RPMI7951 (cell line): ENCODE results near the gene KNSTRN. TPM values are rescaled to one million over a fixed set of nuclear protein-coding genes. Genes with fewer than 3 reads are reported as not detected.

Source experiments
- DNase-seq: peaks from one replicate; pipeline ENCODE4 v3.0.0-alpha.2; 2012; ENCODE audit warnings: low read depth
- total RNA-seq: library from RNA; depleted of rRNA; stranded (reverse); fragments of >200 nt; shearing (Covaris generic); gene quantifications from 2 replicates; pipeline ENCODE4 v1.2.3, GENCODE V29; 2014; rRNA removed

KNSTRN gene, protein sequence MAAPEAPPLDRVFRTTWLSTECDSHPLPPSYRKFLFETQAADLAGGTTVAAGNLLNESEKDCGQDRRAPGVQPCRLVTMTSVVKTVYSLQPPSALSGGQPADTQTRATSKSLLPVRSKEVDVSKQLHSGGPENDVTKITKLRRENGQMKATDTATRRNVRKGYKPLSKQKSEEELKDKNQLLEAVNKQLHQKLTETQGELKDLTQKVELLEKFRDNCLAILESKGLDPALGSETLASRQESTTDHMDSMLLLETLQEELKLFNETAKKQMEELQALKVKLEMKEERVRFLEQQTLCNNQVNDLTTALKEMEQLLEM
- 186 and 201 TPM in 2 replicates for total RNA-seq

DNA sequence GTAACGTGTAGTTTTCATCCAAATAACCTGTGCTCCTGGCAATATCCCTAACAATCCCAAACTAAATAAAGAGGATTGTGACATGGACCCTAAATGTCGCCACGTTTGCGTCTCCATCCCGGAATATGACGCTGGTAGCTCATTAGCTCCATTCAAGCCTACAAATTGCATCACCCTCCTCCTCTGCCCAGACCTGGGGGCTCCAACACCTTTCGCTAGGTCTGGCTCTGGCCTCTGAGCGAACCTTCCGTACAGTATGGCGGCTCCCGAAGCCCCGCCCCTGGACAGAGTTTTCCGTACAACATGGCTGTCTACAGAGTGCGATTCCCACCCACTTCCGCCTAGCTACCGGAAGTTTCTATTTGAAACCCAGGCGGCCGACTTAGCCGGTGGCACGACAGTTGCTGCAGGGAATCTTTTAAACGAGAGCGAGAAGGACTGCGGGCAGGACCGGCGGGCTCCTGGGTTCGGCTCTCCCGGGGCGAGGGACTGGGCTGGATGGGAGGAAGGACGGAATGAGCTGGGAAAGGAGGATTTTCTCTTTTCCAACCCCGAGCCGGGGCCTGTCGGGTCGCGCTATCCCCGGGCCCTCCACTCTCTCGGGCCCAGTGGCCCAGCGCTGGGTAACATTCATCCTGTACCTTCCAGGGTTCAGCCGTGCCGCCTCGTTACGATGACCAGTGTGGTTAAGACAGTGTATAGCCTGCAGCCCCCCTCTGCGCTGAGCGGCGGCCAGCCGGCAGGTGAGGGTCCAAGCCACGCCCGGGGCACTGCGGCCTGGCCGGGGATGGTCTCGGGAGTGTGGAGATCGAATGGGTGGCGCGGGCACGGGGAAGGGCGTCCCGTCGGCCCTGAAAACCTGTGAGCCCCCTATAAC, at the start of gene KNSTRN:
Gene KNSTRN (plus strand): TSS at position 142 of the 877 bp plus-strand sequence. CDS start 115 bp downstream, at position 257.
- DNase-seq: peak; percentile 94

DNA sequence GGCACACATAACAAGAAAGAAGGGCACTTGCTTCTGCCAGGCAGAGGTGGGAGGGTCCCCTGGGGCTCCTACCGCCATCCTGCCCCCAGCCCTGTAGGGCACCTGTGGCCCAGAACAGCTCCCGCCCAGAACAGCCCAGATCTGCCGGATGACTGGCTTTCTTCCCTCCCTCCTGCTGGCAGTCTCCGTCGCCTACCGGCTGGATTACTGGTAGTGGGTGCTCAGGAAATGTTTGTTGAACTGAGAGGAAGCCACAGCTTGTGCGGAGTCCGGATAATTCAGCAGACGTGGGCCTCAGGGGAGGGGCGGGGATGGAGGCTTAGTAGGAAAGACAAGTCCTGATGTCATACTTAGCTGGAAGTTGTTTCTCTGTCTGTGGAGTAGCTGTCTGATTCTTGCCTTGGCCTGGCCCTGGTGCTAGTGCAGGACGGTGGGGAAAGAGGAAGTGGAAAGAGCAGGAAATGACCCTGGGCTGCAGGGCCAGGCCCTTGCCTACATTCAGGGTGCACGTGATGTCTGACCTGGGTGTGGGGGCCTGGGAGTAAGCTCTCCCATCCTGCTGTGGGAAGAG, 48.5 kb upstream of the KNSTRN start:
- DNase-seq: no peak

DNA sequence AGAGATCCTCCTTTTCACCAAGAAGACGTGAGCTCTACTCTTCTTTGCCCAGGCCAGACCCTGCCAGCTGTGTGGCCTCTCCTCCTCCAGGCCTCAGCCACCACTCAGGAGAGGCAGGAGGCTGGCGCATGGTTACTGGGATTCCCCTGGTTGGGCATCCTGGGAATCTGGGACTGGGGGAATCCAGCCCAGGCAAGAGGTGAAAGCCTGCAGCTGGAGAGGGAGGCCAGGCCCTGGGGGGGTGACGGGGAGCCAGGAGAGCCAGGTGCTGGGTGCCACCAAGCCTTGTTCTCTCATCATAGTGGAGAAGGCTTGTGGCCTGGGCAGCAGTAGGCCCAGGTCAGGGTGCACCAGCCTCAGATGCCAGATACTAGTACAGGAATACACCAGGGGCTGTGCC, 48.0 kb upstream of the KNSTRN start:
- no peak for DNase-seq

DNA sequence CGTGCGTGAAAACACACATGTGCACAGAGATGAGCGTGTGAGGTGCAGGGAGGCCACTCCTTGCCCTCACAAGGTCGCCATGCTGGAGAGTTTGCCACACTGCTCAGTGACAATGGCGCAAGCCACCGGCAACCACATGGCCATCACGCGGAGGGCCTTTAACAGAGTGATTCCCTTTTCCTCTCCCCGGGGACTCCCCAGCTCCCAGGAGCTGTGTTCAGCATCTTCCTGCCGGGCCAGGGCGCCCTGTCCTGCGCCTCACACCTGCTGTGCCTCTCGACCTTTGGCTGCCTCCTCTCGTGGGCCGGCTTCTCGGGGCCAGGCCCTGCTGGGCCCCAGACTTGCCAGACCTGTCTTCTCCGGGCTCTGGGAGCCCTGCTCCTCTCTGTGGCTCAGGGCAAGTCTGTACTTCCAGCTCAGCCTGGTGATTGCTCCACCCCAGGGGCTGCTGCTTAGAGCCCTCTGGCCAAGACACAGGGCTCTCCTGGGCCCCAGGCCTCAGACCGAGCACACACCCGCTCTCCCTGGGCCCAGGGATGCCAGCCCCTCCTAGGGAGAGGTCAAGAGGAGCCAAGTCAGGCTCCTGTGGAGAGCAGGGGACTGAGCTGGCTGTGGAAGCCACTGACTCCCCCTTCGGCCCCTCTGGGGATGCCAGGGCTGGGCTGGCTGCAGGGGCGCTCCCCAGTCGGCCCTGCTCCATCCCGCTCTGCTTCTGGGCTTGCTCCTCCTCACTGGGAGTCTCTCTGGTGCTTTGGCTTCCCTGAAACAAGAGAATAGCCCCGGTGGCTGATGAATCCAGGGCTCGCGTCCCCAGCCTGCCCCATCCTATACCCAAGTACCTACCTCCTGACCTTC, 47.4 kb upstream of the KNSTRN start:
- DNase-seq: no peak

DNA sequence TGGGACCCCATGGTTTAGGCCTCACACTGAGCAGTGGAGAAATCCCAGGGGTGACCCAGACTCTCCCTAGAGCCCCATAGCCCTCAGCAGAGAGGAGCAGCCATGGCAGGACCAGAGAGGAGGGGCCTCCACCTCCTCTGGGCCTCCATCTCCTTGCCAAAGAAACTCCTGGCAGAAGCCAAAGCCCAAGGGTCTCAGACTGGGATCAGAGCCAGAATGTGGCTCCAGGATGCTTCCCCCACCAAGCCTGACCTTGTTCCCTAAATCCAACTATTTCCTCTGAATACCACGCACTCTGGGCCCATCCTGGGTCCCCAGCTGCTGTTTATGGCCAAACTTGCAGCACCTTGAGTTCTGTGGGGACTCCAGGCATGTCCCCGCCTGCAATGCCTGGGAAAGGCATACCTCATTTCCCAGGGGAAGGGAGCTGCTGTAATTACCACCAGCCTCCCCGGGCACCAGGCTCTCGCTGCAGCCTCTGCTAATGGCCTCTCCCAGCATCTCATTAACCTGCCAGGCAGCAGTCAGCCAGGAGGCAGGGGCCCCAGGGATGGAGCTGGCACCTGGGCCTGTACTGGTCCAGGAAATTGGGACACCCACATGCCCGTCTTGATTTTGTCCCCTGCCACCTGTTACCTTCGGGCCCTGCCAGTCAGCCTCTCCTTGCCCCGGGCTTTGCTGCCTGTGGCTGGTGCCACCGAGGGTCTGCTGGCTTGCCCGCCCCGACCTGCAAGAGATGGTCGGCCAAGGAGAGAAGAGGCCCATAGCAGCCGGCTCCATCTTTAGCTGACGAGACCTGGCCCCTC, 46.4 kb upstream of the KNSTRN start:
- DNase-seq: no peak

DNA sequence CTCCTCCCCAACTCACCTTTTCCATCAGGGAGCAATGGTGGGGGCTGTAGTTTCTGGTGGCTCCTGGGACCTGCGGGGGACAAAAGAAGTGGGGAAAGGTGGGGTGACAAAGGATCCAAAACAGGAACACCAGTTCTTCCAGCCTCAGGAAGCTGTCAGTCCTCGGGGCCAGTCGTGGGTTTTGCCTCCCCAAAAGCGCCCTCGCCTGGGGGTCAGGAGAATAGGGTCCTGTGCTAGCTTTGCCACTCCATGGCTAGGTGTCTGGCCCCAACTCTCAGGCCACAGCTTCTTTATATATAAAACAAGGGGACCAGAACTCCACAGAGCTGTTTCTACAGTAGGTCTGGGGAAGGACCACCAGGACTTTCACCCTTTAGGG, 45.8 kb upstream of the KNSTRN start:
- no peak for DNase-seq

DNA sequence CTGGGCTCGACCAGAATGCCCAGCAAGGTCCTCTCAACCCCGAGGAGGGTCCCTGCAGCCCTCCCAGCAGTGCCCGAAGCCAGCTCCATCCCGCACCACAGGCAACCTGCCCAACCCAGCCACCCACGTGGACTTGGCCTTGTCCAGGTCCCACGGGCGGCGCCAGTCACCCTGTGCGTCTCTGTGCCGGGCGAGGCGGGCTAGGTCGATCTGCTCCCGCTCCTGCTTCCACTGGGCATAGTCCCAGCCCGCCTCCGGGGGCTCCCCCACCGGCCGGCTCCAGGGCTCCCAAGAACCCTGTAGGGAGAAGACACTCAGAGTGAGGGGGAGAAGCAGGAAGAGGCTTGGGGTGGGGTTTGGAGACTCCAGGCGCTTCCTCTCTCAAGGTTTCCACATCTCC, 44.9 kb upstream of the KNSTRN start:
- DNase-seq: no peak

DNA sequence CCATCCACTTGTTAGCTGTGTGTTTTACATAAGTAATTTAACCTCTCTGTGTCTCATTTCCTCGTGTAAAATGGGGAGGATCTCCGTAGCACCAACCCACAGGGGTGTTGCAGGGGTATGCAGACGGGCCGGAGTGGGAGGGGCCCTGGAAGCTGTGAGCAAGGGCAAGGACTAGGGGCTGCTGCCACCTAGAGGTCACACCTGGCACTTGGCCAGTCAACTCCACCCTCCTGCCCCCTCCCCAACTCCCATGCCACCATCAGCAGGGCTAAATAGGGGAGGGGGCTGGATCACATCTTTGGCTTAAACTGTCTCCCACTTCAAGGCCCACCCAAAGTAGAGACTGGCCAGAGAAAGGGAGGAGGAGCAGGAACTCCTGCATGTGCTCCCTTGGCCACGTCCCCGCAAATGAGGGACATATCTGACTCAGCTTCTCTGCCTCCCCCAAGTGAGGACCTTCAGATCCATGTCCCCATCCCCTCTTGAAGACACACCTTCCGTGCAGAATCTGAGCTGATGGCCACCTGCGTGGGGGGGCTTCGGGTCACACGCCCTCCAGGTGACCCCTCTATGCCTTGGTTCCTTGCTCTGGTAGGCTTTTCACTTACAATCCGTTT, 44.4 kb upstream of the KNSTRN start:
- peak; percentile 67 for DNase-seq

DNA sequence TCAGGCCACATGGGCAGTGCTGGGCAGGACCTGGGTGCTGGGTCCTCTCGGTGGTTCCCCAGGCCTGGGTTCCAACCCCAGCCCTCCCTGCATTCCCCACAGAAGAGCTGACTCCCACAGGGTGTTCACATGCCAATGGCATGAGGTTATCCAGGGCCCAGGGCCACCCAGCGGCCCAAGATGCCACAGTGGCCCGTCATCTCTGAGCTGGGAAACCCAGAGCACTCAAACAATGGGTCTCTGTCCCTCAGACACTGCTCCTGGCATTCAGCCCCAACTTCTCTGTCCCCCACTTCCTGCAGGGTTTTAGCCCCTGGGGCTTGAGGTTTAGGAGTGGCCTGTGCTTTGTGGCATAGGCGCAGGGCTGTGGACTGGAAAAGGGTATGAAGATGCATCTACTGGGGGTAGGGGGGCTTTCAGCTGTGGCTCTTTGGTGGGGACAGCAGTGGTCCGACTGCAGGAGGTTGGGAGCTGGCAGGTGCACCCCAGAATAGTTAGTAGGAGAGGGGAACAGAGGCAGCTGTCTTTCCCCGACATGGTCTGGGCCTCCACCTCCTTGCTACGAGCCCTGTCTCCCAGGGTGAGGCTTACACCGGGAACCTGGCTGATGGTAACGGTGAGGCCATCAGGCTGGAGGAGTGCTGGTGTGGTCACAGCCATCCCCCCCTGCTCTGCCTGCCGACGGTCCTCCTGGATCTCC, 43.5 kb upstream of the KNSTRN start:
- DNase-seq: peak; percentile 99

DNA sequence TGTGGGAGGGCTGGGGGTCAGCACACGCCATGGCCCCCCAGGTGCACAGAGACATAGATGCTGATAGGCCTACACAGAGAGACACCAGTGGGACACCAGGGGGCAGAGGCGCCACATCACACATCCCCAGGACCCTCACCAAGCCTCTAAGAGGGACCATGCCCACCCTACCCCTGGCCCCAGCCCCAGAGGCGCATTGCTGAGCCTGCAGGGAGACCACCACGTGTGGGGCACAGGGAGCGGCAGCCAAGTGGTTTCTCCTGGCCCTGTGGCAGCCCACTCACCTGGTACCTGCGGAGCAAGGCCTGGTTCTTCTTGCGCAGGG, 42.9 kb upstream of the KNSTRN start:
- DNase-seq: no peak

DNA sequence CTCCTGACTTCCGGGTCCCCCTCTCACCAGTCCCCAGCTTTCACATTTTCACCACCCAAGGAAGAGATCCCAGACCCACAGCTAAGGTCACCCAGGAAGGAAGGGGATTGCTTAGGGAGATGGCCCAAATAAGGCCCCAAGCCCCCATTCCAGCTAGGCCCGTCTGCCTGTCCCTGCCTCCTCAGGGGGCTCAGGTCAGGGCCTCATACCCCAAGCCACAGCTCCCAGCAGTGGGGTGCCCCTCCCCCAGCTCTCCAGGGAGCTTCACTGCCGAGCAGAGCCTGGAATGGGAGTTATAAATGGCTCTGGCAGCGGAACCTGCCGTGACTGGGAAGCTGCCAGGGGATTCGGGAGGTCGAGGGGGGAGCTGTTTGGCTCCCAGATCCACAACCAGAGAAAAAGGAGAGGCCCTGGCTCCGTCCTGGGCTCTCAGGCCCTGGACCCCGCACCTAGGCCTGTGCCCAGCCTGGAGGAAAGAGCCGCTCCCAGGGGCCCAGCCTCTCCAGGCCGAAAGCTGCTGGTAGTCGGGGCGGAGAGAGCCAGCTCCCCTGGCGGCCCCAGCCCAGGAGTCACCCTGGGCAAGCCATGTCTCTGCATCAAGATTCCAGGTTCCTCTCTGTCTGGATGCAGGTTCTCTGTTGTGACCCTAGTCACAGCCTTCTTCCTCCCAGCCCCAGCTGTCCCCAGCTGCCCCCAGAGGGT, 42.3 kb upstream of the KNSTRN start:
- peak; percentile 84 for DNase-seq

DNA sequence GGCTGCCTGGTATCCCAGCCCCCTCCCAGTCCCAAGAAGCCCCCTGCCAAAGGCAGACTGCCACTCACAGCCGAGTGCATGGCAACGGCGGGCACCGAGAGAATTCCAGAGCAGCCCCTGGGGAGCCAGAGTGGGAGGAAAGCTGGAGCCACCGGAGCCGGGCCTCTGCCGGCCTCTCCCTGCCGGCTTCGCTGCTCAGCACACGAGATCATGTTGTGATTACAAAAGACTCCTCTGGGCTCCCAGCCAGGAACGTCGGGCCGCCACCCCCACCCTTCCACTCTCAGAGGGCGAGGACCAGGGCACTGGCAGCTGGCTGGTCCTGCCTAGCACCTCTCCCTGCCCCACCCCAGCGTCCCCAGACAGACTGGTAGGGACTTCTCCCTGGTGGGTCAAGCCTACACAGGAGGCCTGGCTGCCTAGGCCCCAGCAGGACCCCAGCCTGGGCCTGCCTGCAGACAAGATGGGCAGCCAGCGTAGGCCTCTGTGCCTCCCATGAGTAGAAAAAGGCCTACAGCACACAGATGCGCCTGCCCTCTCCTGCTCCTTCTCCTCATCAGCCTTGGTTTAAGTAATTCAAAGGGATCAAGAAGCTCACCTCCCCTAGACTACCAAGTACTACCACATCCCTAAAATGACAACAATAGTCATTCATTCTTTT, 41.7 kb upstream of the KNSTRN start, which contains the start of gene CCDC9B:
Gene CCDC9B (minus strand): TSS at position 200 of the 661 bp plus-strand sequence. CDS start 120 bp downstream, at position 80.
- peak; percentile 94 for DNase-seq

DNA sequence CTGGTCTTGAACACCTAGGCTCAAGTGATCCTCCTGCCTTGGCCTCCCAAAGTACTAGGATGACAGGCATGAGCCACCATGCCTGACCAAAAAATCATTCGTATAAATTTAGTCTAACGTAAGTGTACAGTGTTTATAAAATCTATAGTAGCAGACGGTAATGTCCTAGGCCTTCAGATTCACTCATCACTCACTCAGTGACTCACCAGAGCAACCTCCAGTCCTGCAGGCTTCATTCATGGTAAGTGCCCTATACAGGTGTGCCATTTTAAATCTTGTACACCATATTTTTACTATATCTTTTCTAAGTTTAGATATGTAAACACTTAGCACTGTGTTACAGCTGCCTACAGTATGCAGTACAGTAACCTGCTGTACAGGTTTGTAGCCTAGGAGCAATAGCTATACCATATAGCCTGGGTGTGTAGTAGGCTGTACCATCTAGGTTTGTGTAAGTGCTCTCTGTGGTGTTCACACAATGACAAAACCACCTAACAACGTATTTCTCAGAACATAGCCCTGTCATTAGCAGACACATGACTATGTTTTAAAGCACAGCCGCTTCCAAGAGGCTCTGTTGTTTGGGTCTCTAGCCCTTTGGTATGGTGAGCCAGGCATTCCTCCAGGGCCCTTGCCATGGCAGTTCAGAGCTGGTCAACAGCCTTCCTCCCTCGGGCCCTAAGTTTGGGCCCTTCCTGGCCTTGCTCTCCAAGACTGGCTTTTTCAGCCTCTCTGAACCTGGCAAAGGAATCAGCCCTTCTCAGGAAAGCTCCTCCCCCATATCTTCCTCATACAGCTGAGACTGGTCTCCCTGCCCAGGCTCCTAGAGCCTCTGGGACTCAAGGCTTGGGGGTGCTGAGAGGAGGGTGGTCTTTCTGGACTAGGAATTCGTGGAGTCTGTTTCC, 39.9 kb upstream of the KNSTRN start:
- peak; percentile 54 for DNase-seq

DNA sequence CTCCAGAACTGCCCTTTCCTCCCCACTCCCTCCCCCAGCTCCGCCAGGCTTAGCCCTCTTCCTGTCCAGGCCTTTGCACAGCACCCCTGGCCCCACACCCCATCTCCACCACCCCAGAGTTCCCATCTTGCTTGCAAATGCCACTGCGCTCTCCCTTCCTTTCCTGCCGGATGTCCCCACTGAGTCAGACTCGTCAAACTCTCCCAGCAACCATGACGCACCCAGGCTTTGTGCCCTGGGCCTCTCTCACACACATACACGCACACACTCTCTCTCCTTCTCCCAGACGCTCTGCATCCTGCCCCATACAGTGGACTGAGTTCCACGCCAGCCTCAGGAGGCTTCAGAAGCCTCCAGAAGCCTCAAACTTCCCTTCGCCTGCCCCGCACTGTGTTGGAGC, 39.0 kb upstream of the KNSTRN start:
- DNase-seq: peak; percentile 98

DNA sequence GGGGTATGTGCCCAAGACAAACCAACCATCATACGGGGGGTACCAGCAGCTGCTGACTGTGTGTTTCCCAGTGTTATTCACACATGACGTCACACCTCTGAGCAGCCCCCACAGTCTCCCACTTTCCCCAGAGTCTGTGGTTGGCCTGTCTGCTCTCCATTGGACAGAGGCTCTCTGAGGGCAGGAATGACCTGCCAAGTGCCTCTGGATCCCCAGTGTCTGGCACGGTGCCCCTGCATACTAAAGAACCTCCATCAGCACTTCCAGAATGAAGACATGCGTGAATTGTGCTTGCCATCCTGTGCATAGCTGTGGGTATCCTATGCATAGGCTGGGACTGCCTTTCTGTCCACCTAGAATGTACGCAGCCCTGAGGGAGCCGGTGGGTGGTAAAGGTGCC, 38.3 kb upstream of the KNSTRN start:
- peak; percentile 57 for DNase-seq

DNA sequence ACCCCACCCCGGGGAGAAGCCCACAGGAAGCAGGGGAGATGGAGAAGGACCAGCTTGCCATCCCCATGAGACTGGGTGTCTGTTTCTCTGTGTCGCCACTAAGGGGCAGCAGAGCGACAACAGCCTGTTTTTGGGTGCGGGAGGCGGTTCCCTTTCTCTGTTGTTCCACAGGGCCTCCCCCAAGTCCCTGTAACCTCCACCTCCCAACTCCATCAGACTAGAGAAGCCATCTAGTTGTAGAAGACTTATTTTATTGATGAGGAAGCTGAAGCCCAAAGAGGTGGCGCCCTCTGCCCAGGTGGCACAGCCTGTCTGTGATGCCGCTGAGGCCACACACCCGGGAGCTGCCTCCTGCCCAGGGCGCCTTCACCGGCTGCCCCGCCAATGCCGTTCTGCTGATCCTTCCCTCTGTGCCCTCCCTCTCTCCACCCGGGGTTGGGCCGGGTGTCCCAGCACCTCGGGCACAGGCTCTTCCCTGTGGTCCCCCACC, 37.8 kb upstream of the KNSTRN start:
- DNase-seq: peak; percentile 80

DNA sequence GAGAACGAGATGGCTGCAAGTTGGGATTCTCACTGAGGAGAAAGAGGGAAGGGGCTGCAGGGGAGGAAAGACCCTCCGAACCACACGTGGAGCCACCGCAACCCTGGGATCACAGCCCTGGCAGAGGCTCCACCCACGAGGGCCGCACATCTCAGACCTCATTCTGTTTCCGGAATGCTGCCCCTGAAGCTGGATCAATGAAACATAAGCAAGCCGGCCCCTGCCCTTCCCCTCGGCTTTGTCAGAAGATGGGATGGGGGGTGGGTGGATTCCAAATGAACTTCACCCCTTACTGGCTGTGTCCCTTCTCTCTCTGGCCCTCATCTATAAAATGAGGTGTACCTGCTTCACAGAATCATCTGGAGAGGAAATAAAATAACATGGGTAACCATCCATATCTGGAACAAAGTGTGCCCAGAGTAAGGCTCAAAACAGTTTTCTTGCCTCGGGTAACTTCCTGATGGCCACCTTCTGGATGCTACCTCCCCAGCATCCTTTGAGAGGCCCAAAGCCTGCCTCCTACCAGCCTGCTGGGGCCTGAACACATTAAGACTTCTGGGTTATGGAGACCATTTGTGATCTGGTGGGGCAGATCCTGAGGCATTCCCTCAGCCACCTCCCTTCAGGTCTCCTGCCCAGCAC, 37.2 kb upstream of the KNSTRN start:
- no peak for DNase-seq
